Ramos (cell line): ENCODE data around the gene PARP14.
"Not testable (repeated sequence)": the region's sequence is repeated elsewhere in the genome, so short reads cannot be mapped to it uniquely, and the experiment has no call there.

Experiments used
- in situ Hi-C: fragments of 300-500 bp; cut with MboI; formaldehyde crosslinking; loops from one replicate; pipeline ENCODE4 v1.14.3; 2022; ENCODE audit warnings: low sequenced_read_pairs; ENCODE audit not compliant: unreplicated experiment

PARP14 gene

DNA sequence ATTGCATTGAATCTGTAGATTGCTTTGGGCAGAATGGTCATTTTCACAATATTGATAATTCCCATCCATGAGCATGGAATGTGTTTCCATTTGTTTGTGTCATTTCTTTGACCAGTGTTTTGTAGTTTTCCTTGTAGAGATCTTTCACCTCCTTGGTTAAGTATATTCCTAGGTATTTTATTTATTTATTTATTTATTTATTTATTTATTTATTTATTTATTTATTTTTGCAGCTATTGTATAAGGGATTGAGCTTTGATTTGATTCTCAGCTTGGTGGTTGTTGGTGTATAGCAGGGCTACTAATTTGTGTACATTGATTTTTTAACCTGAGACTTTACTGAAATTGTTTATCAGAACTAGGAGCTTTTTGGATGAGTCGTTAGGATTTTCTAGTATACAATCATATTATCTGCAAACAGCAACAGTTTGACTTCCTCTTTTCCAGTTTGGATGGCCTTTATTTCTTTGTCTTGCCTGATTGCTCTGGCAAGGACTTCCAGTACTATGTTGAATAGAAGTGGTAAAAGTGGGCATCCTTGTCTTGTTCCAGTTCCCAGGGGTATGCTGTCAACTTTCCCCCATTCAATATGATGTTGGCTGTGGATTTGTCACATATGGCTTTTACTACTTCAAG is 30.1 kb downstream of the PARP14 start:
- in situ Hi-C loops = not testable (repeated sequence)

DNA sequence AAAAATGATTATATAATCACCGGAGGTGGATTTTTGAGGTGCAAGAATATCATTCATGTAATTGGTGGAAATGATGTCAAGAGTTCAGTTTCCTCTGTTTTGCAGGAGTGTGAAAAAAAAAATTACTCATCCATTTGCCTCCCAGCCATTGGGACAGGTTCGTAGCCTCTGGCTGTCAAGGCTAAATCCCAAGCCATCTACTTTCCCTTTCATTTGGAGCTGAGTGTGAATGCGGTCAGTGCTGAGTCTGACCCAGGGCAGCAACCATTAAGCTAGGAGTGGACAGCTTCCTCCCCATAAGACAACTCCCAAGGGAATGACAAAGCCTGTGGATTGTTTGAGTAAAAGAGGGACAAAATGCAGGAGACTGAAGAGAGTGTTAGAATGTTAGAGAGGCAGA is 33.6 kb downstream of the PARP14 start:
- in situ Hi-C loops = no loop called here

GRCh38 chr3:122716667-122717066 is 36.0 kb downstream of the PARP14 start:
- in situ Hi-C loops = no loop called here

DNA sequence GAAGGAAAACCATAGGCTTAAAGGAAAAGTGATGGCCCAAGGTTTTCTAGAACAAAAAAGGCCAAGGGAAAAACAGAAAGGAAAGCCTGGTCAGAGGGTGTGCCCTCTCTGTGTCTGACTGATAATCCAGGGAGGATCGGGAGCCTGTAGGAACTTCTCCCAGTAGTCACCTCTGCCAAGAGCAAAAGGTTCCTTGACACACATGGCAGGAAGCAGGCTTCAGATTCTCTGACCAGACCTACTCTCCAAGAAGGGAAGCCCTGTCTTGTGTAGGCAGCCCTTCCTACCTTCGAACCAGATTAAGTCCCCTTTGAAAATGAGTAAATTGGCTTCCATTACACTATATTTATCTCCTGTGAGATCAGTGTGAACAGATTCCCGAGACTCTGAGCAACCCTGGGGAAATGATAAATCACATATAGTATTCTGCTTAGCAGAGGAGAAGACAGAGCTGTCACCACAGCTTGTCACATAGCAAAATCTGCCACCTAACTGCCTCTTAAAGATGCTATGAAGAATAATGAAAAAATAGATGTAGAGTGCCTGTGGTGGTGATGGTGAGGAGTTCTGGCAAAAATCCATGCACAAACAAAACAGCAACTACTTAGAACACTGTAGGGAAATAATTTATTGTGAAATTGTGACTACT is 38.8 kb downstream of the PARP14 start:
- in situ Hi-C loops = no loop called here

DNA sequence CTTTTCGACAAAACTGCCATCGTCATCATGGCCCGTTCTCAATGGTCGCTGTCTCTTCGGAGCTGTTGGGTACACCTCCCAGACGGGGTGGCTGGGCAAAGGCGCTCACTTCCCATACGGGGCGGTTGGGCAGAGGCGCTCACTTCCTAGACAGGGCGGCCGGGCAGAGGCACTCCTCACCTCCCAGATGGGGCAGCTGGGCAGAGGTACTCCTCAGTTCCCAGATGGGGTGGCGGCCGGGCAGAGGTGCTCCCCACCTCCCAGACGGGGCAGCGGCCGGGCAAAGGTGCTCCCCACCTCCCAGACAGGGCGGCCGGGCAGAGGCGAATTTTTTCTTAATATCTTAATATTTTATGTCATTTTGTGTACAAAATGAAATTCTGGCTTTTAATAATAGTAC is 44.5 kb downstream of the PARP14 start:
- in situ Hi-C loops = no loop called here

DNA sequence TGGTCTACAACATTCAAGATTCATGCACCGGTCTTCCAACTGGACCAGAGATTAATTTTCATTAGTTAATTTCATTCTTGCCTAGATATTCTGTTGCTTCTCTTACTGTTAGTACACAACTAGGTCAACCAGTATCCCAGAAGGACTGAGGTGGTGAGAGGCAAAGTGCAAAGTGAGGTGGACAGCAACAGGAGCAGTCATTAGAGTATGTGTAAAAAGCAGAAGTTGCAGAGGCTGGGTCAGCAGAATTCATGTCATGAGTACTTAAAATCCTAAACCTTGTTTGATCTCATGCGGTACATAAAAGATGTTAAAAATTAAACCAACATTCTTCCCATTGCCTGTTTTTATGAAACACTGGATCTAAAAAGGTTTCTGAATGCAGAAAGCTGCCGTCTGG is 46.7 kb downstream of the PARP14 start:
- in situ Hi-C loops = no loop called here

DNA sequence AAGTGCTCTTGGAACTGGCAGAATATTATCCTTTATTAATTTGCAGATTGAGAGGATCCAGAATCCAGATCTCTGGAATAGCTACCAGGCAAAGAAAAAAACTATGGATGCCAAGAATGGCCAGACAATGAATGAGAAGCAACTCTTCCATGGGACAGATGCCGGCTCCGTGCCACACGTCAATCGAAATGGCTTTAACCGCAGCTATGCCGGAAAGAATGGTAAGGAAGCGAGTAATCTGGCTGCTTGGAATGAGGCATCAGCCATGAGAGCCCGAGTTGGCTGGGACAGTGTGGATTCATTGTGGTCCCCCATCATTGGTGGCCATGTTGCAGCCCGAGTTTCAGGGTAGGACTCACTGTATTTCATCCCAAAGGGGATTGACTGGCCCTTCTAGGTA is 47.1 kb downstream of the PARP14 start:
- in situ Hi-C loops = no loop called here

GRCh38 chr3:122728186-122728585 is 47.5 kb downstream of the PARP14 start:
- in situ Hi-C loops = no loop called here

DNA sequence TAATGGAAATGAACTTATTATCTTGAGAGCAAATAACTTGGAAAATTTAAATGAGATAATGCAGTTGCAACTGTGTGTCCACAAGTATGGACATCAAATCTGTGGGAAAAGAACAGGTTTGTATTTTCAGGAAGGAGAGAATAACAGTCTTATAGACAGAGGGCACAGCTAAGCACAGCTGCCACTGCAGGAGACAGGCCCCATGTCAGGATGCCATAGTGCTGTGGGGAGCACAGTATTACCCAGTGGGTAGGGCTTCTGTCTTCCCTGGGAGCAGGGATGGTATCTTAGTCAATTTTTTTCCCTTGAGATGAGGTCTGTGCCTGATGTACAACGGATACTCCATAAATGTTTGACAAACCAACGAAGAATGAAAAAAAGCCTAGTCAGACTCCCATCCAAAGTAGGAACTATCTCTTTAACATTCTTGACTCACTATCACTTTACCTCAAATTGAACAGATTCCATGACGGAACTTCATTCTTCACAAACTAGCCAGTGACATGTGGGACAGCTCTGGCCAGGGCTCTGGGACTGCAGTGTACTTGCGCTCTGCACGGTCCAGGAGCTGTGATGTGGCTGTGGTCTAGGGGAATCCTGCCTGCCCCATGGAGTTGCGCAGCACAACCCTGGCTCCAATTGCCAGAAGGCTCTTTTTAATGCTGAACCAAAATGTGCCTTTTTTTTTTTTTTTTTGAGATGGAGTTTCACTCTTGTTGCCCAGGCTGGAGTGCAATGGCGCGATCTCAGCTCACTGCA is 48.3 kb downstream of the PARP14 start:
- in situ Hi-C loops = no loop called here

GRCh38 chr3:122730240-122730639 is 49.6 kb downstream of the PARP14 start:
- in situ Hi-C loops = no loop called here

GRCh38 chr3:122732682-122733525 is 52.3 kb downstream of the PARP14 start:
- in situ Hi-C loops = not testable (repeated sequence)

- in situ Hi-C loops = no loop called here
Observed at GRCh38 chr3:122739172-122739571, 58.5 kb downstream of the PARP14 start.

DNA sequence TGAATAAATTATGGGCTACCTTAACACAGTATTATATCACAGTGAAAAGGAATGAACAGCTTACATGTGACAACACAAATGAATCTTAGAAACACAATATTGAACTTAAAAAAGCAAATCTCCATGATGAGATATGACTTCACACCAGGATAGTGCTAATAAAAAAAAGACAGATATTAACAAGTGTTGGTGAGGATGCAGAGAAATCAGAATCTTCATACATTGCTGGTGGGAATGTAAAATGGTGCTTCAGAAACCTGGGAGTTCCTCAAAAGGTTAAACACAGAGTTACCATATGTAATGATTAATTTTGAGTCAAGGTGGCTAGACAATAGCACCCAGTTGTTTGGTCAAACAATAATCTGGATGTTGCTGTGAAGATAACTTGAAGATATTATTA is 61.6 kb downstream of the PARP14 start:
- in situ Hi-C loops = no loop called here

DNA sequence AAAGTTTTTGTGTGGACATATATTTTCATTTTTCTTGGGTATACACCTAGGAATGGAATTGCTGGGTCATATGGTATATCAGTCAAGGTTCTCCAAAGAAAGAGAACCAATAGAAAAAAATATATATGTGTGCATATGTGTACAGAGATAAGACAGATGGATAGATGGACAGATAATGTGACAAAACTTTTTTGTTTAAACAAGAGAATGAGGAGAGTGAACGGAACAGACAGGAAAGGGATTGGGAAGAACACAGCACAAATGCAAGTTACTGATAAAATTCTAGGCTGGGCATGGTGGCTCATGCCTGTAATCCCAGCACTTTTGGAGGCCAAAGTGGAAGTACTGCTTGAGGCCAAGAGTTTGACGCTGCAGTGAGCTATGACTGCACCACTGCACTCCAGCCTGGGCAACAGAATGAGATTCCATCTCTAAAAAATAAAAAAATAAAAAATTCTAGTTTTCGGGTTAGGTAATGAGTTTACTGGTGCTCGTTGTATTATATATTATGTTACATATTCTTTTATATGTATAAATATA is 63.0 kb downstream of the PARP14 start:
- in situ Hi-C loops = no loop called here

- in situ Hi-C loops = no loop called here
Observed at GRCh38 chr3:122745369-122746021, 64.9 kb downstream of the PARP14 start.

DNA sequence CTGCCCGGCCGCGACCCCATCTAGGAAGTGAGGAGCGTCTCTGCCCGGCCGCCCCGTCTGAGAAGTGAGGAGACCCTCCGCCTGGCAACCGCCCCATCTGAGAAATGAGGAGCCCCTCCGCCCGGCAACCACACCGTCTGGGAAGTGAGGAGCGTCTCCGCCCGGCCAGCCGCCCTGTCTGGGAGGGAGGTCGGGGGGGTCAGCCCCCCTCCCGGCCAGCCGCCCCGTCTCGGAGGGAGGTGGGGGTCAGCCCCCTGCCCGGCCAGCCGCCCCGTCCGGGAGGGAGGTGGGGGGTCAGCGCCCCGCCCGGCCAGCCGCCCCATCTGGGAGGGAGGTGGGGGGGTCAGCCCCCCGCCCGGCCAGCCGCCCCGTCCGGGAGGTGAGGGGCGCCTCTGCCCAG is 66.7 kb downstream of the PARP14 start:
- in situ Hi-C loops = not testable (repeated sequence)

GRCh38 chr3:122748347-122748746 is 67.7 kb downstream of the PARP14 start:
- in situ Hi-C loops = no loop called here

DNA sequence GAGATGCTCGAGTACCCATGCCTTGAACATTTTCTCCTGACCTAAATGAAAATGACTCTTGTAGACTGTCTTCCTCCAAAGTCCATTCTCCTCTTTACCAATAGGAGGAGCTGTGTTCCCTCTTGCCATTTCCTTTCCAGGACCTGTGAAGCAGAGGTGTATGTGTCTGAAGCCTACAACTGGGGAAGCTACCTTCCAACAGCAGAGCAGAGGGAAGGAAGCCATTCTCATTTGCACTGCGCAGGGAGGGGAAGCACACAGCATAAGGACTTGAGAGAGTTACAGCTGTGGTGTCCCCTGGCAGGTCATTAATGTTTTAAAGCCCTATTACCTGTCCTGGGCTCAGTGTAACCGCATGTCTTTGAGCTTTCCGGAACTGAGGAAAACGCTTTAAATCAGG is 74.3 kb downstream of the PARP14 start:
- in situ Hi-C loops = no loop called here

DNA sequence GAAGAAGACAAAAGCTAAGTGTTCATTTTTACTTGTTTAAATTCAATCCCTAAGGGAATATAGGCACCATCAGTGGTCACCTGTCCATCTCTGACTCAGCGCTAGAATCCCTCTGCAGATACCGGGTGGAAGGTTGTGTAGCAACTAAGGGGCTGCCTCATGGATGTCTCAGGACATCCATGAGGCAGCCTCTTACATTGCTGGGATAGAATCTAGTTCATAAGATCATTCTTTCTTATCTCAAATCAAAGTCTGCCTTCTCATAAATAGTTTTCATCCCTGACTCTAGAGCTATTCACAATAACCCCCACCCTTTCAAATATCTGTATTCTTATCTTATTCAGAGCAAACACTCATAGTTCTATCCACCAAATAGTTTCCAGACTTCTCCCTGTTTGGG is 74.9 kb downstream of the PARP14 start:
- in situ Hi-C loops = no loop called here
